GM18502 (cell line): ENCODE data around the gene PZP.
"Not testable (repeated sequence)": the region's sequence is repeated elsewhere in the genome, so short reads cannot be mapped to it uniquely, and the experiment has no call there.

Experiments used
- ATAC-seq: cut with Tn5 transposase; IDR thresholded peaks from one replicate; pipeline ENCODE4 v1.9.1; 2021; ENCODE audit warnings: mild to moderate bottlenecking; ENCODE audit not compliant: unreplicated experiment, poor library complexity

Gene PZP

DNA sequence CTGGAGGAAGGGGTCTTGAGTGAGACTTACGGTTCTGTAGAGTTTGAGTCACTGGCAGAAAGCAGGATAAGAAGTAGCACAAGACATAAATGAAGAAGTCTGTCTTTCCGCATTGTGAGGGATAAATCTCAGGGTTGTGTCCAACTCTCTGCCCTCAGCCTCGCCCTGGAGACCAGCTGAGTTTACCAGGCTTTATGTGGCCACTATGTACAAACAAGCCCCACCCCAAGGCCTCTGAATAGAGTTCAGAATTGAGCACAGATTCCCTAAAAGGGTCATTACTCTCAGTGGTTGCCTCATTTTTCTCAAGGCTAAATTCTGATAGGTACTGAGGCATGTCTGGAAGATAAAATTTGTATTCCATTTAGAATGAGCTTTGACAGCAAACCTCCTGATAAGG is at the start of gene PZP:
PZP (minus strand) TSS at position 167 of the 400 bp plus-strand sequence; CDS start at position 113, 54 bp downstream.
- ATAC-seq, result no peak

- ATAC-seq, result no peak
These were observed 48.7 kb upstream of the PZP start for GRCh38 chr12:9256758-9257405.

DNA sequence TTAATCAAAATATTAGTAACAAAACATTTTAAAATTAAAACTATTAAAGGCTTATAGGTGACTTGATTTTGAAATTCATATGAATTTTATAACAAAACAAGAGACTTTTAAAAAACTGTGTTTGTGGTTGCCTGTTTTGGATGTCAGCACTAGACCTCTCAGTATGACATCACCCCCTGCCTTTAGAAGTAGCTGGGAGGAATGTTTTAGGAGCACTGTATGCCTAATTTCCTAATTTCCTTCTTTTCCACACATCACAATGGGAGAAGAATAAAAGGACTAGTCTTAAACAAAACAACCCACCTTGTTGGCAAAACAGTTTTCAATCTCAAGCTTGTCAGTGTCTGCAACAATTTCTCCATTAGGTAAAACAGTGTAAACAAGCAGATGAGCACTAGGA is 48.1 kb upstream of the PZP start:
- ATAC-seq, result no peak

DNA sequence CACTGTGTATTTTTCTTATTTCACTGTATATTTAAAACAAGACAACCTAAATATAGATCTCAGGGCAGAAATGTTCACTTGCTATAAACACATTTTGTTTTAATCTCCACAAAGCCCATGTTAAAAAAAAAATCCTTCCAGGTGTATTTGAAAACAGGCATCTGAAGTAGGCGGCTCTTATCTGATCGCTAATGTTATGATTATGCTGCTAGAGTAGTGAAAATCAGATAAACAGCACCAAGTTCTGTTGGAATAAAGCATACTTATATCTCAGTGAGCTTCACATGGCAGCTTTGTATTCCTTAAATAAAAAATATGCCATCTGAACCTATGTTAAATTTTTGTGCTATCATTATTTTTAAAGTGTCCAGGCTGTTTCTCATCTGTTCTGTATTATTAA is 47.6 kb upstream of the PZP start:
- ATAC-seq, result no peak

GRCh38 chr12:9253464-9253863 is 45.3 kb upstream of the PZP start:
- no peak for ATAC-seq

DNA sequence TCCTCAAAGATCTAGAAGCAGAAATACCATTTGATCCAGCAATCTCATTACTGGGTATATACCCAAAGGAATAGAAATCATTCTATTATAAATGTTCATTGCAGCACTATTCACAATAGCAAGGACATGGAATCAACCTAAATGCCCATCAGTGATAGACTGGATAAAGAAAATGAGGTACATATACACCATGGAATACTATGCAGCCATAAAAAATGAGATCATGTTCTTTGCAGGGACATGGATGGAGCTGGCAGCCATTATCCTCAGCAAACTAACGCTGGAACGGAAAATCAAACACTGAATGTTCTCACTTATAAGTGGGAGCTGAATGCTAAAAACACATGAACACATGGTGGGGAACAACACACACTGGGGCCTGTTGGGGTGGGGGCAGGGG is 44.6 kb upstream of the PZP start:
- not testable (repeated sequence) for ATAC-seq

- no peak for ATAC-seq
These were observed 44.1 kb upstream of the PZP start for GRCh38 chr12:9252256-9252655.

GRCh38 chr12:9248435-9248834 is 40.2 kb upstream of the PZP start:
- no peak for ATAC-seq

DNA sequence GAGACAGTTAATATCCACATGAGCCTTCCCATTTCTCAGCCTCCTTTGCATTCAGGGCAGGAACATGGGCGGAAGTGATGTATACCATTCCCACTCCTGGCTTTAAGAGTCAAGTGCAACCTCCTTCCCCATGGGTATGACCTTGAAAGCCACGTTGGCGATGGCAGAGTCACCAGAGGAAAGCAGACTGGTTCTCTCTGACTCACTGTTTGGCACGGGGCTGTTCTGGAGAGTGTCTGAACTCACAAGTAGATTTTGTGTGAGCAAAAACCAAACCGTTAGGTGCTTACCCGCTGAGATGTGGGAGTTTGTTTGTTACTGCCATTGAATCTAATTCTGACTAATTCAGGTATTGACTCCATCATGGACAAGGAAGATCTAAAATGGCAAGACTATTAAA is 36.7 kb upstream of the PZP start:
- peak; percentile 76 for ATAC-seq

DNA sequence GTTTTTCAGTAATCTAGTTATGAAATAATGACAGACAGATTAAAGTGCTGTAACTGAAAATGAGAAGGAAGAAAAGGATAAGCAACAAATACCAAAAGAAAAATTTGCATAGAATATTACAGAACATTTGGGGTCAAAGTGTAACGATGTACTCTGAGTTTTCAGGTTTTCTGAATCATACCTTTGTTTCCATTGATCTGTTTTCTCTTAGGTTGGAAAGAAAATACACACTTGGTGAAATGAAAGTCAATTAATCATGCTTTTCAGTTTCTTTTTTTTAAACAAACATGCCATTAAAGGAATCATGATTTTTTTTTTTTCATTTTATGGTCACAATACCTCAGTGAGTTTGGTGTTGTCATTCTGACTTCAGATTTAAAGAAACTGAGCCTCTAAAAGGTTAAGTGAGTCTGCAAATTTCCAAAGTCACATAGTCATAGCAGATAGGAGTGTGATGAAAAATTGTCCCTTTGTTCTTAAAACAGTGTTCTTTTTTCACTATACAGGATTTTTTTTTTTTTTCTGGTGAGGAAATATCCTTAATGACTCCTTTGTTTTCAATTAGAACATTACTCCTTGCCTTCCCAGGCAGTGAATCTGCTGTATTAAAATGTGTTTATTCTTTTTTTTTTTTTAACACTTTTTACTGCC is 35.9 kb upstream of the PZP start:
- ATAC-seq, result no peak

DNA sequence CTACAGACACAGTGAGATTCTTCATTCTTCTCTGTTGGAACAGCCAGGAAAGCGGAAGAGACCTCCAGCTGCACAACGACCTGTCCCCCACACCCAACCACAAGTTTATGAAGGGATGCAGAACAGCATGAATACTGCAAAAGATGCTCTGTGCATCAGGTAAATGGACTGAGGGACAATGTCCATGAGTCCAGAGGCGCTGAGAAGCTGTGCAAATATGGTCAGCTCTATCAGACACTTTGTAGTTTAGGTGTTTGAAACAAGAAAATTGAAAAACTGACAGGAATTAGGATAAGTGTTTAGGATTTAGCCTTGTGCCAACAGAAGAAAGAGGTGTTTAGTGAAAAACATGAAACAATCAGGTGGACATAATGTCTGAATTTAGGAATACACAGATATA is 33.1 kb upstream of the PZP start:
- ATAC-seq, result no peak

DNA sequence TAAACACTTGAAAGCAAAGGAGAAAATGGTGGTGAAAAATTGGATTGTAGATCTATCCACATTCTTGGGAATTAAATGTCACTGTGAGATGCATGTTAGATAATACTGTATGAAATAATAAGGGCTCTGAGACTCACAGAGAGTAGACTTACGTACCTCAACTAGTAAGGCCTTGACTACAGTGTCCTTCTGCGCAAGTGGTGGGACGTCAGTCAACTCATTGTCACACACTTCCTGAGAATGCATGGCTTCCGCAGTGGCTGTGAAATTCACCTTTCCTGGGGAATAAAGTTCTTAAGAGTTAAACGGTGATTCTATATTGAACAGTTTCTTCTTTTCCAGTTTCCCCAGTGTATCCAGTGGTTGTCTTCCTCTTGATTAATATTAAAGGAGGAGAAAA is 32.6 kb upstream of the PZP start:
- ATAC-seq, result no peak

DNA sequence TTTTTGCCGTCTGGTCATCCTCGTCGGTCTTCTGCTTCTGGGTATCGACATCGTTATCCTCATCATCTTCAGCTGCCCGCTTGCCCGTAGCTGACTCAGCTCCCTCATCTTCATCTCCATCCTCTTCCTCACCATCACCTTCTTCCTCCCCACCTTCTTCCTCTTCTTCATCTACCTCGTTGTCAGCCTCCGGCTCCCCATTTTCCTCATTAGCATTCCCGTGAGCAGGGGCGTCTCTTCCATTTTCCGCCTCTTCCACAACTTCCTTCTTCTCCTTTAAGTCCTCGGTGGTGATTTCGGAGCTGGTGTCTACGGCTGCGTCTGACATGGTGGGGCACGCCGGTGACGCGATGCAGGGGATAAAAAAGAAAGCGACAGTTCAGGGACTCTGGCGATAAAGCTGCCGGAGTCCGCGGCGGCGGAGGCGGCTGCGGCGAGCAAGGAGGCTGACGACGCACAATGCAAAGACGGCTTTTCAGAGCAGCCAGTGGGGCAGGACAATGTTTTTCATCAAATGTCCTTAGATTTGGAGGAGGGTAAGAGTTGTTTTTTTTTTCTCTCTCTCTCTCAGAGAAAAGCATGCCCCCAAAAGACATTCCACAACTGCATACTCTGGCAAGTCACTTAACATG is 31.9 kb upstream of the PZP start:
- ATAC-seq, result not testable (repeated sequence)

- ATAC-seq, result no peak
These were observed 29.1 kb upstream of the PZP start for GRCh38 chr12:9237286-9237685.

- no peak for ATAC-seq
These were observed 27.3 kb upstream of the PZP start for GRCh38 chr12:9235519-9235918.

DNA sequence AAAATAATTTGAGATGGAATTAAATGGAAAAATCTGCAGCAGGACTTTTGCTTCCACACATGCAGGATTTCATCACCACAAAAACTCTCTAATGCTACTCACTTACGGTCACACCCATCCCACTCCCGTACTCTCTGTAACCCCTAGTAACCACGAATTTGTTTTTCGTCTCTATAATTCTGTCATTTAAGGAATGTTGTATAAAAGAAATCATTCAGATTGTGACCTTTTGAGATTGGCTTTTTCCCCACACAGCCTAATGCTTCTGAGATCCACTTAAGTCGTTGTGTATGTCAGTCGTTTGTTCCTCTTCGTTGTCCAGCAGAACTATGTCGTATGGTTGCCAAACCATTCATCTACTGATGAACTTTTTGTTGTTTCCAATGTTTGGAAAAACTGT is 19.8 kb upstream of the PZP start:
- no peak for ATAC-seq

GRCh38 chr12:9223830-9224229 is 15.6 kb upstream of the PZP start:
- ATAC-seq, result no peak

GRCh38 chr12:9221483-9221882 is 13.3 kb upstream of the PZP start:
- ATAC-seq, result no peak

DNA sequence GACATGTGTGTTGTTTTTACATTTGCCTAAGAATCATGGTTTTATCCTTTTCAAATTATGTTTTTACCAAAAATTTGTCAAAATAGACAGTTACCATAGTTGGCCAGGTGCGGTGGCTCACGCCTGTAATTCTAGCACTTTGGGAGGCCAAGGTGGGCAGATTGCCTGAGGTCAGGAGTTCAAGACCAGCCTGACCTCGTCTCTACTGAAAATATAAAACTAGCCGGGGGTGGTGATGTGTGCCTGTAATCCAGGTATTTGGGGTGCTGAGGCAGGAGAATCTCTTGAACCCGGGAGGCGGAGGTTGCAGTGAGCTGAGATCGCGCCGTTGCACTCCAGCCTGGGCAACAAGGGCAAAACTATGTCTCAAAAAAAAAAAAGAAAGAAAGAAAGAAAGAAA is 12.8 kb upstream of the PZP start:
- ATAC-seq, result not testable (repeated sequence)

GRCh38 chr12:9214534-9214933 is 6.3 kb upstream of the PZP start:
- ATAC-seq, result no peak

DNA sequence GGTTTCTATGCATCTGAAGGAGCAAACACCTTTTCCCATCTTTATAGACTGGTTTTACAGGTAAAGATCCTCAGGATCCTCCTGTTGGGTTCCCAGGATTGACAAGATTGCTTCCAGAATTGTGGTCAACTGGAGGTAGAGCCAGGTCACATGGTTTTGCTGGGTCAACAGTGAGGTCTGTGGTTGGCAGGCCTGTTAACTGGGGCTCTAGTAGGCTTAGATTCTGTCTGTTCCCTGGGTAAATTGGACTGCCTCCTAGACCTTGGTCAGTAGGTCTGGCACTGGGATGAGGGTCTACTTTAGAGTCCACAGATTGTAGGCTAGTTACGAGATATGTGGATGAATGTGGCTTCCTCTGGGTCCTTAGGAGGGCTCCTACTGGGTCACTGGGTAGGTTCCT is 3.5 kb upstream of the PZP start:
- no peak for ATAC-seq

DNA sequence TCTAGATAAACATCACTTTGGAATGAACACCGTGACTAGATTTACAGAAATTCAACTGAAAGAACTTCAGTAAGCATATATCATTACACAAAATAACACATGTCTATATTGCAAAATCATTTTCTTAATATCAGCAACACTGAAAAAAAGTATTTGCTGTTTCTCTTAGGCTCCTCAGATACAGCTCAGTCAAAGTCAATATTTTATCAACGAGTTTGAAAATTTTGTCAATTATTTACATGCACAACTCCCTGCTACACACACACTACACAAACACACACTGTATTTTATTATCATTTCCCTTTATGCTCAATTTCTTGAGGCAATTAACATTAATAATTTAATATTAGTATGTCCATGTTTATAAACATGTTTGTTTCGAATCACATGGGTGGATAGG is 3.8 kb downstream of the PZP start:
- no peak for ATAC-seq
